Tibial artery (tissue), 4 donors: Measurements from ENCODE around the gene PTPRG.
A peak's percentile ranks its signal among the peaks of the same experiment; 100 is the strongest.
"Not testable (repeated sequence)": the region's sequence is repeated elsewhere in the genome, so short reads cannot be mapped to it uniquely, and the experiment has no call there.

Experiments used
- DNase-seq, 2 donors: peaks; one replicate each; pipeline ENCODE4 v3.0.0-alpha.2; 2019
- H3K27ac ChIP-seq, 2 donors: fragments of 200-600 bp; sonication (generic) in 1 of 2; 1 replicate in 1 of 2; 2 replicates in 1 of 2; pipeline ENCODE4 v1.5.1; 2018 to 2019; ENCODE audit warnings: mild to moderate bottlenecking in 1 of 2
- H3K27me3 ChIP-seq, 2 donors: fragments of 200-600 bp; sonication (generic) in 1 of 2; one replicate each; pipeline versions ENCODE4 v1.5.1 to v1.6.0; 2016 to 2019
- H3K36me3 ChIP-seq, 3 donors: fragments of 200-600 bp; sonication (generic) in 2 of 3; one replicate each; pipeline ENCODE4 v1.5.1; 2016 to 2019; ENCODE audit warnings: mild to moderate bottlenecking in 2 of 3
- H3K4me1 ChIP-seq, 4 donors: fragments of 200-600 bp; sonication (generic) in 2 of 4; 1 replicate in 3 of 4; 2 replicates in 1 of 4; pipeline ENCODE4 v1.5.1; 2016 to 2019
- H3K4me3 ChIP-seq, 2 donors: fragments of 200-600 bp; sonication (generic) in 1 of 2; 1 replicate in 1 of 2; 2 replicates in 1 of 2; pipeline ENCODE4 v1.5.1; 2018 to 2019; ENCODE audit warnings: mild to moderate bottlenecking in 2 of 2
- H3K9me3 ChIP-seq, 3 donors: fragments of 200-600 bp; sonication (generic) in 1 of 3; one replicate each; pipeline ENCODE4 v1.5.1; 2016 to 2019
- CTCF ChIP-seq, 2 experiments: fragments of 200-600 bp in 1 of 2; fragments of 450-650 bp in 1 of 2; IDR thresholded peaks; one replicate each; pipeline ENCODE4 v1.5.1; 2017 to 2019; ENCODE audit warnings: antibody characterized with exemption in 2 of 2, mild to moderate bottlenecking in 1 of 2, moderate library complexity in 1 of 2
- intact Hi-C: fragments of 100-400 bp; cut with DNase I; formaldehyde crosslinking; loops from one replicate; pipeline ENCODE4 v1.15.0; 2023; ENCODE audit warnings: low total_unique reads

The PTPRG gene

GRCh38 chr3:61811652-61812051 is 250.3 kb downstream of the PTPRG start:
- DNase-seq: no peak
- Histone ChIP-seq H3K9me3 (no peaks in the 10 kb centered on the region), H3K27me3 (no peaks in the 10 kb centered on the region), H3K4me3 (no peak overlapping the region), H3K4me1 (peaks cover 0 to 91% (median 59%) of the 10 kb centered on the region in 4 donors), H3K36me3 (no peaks in the 10 kb centered on the region), H3K27ac (peak overlapping the region in 1 of 2 donors; percentile 25)
- intact Hi-C loops: no loop called here
- TF ChIP-seq CTCF (IDR thresholded peaks at IDR 0.05): no peak

- intact Hi-C loops: no loop called here
- no peaks in the 10 kb centered on the region for H3K9me3 ChIP-seq
- peak overlapping the region in 1 of 2 donors; percentile 25 for H3K27ac ChIP-seq
- no peak overlapping the region for H3K4me3 ChIP-seq
- no peak for DNase-seq
- H3K36me3 ChIP-seq: no peaks in the 10 kb centered on the region
- peaks cover 0 to 87% (median 55%) of the 10 kb centered on the region in 4 donors for H3K4me1 ChIP-seq
- no peaks in the 10 kb centered on the region for H3K27me3 ChIP-seq
- TF ChIP-seq CTCF (IDR thresholded peaks at IDR 0.05): no peak
These were observed 250.7 kb downstream of the PTPRG start for GRCh38 chr3:61812085-61812484.

- Histone ChIP-seq H3K27ac (peak overlapping the region in 1 of 2 donors; percentile 14), H3K9me3 (no peaks in the 10 kb centered on the region), H3K4me1 (peaks cover 0 to 83% (median 51%) of the 10 kb centered on the region in 4 donors), H3K27me3 (no peaks in the 10 kb centered on the region), H3K4me3 (no peak overlapping the region), H3K36me3 (no peaks in the 10 kb centered on the region)
- no peak for DNase-seq
- intact Hi-C loops: no loop called here
- no peak for TF ChIP-seq CTCF (IDR thresholded peaks at IDR 0.05)
These were observed 251.1 kb downstream of the PTPRG start for GRCh38 chr3:61812517-61812916.

- H3K27me3 ChIP-seq: no peaks in the 10 kb centered on the region
- no peaks in the 10 kb centered on the region for H3K36me3 ChIP-seq
- no peaks in the 10 kb centered on the region for H3K9me3 ChIP-seq
- DNase-seq: no peak
- peaks cover 0 to 74% (median 41%) of the 10 kb centered on the region in 4 donors for H3K4me1 ChIP-seq
- intact Hi-C loops: no loop called here
- no peak overlapping the region for H3K4me3 ChIP-seq
- no peak overlapping the region for H3K27ac ChIP-seq
- no peak for TF ChIP-seq CTCF (IDR thresholded peaks at IDR 0.05)
These were observed 252.3 kb downstream of the PTPRG start for GRCh38 chr3:61813636-61814035.

- intact Hi-C loops: no loop called here
- Histone ChIP-seq H3K9me3 (no peaks in the 10 kb centered on the region), H3K4me1 (peaks cover 0 to 73% (median 31%) of the 10 kb centered on the region in 4 donors), H3K27ac (no peak overlapping the region), H3K36me3 (no peaks in the 10 kb centered on the region), H3K27me3 (no peaks in the 10 kb centered on the region), H3K4me3 (no peak overlapping the region)
- no peak for TF ChIP-seq CTCF (IDR thresholded peaks at IDR 0.05)
- DNase-seq: no peak
These were observed 253.3 kb downstream of the PTPRG start for GRCh38 chr3:61814674-61815073.

GRCh38 chr3:61816304-61816703 is 254.9 kb downstream of the PTPRG start:
- H3K4me3 ChIP-seq, H3K27ac ChIP-seq, intact Hi-C loops, H3K27me3 ChIP-seq, DNase-seq, H3K9me3 ChIP-seq, H3K36me3 ChIP-seq: not testable (repeated sequence)
- H3K4me1 ChIP-seq: peaks cover 0 to 71% (median 22%) of the 10 kb centered on the region in 4 donors
